DMS153 treated with DMSO at 0.1 percent for 48 hours (cell line): ENCODE results near the gene ABCA9.
"Not testable (repeated sequence)": the region's sequence is repeated elsewhere in the genome, so short reads cannot be mapped to it uniquely, and the experiment has no call there.

Experiments used
- DNase-seq: peaks from one replicate; lab custom pipeline; 2025; ENCODE audit not compliant: unreplicated experiment; lab: John Stamatoyannopoulos, UW

ABCA9 gene

GRCh38 chr17:68957944-68958343 lies 102.8 kb downstream of the ABCA9 start:
- DNase-seq = no peak

GRCh38 chr17:68955181-68955841 lies 105.4 kb downstream of the ABCA9 start, which contains the start of gene ABCA8:
Gene ABCA8 (minus strand): TSS chr17:68955392. CDS start chr17:68942034, 13,358 bp downstream.
- DNase-seq = no peak

GRCh38 chr17:68954146-68954896 lies 106.4 kb downstream of the ABCA9 start:
- DNase-seq = no peak

GRCh38 chr17:68953340-68953997 lies 107.3 kb downstream of the ABCA9 start:
- no peak for DNase-seq

GRCh38 chr17:68950725-68951124 lies 110.0 kb downstream of the ABCA9 start:
- DNase-seq = no peak

GRCh38 chr17:68947868-68948267 lies 112.9 kb downstream of the ABCA9 start:
- DNase-seq = not testable (repeated sequence)

- no peak for DNase-seq
These were observed 116.2 kb downstream of the ABCA9 start for GRCh38 chr17:68944435-68945035.

GRCh38 chr17:68943812-68944182 lies 116.9 kb downstream of the ABCA9 start:
- DNase-seq = not testable (repeated sequence)

- no peak for DNase-seq
These were observed 117.5 kb downstream of the ABCA9 start for GRCh38 chr17:68943123-68943811.

- no peak for DNase-seq
These were observed 118.3 kb downstream of the ABCA9 start for GRCh38 chr17:68942389-68942788.

GRCh38 chr17:68941761-68942160 lies 119.0 kb downstream of the ABCA9 start:
- no peak for DNase-seq

- DNase-seq = no peak
These were observed 121.5 kb downstream of the ABCA9 start for GRCh38 chr17:68939195-68939594.

- DNase-seq = no peak
These were observed 122.7 kb downstream of the ABCA9 start for GRCh38 chr17:68937890-68938514.

GRCh38 chr17:68927516-68927915 lies 133.2 kb downstream of the ABCA9 start:
- no peak for DNase-seq

- DNase-seq = no peak
These were observed 135.7 kb downstream of the ABCA9 start for GRCh38 chr17:68924793-68925720.
